HEK293 (cell line): ENCODE data around the gene GXYLT1.
A peak's percentile ranks its signal among the peaks of the same experiment; 100 is the strongest.

Source experiments
- CTCF ChIA-PET: fragments of 350-600 bp; formaldehyde crosslinking; extraction: SDS; loops from one replicate; lab custom pipeline; 2021; ENCODE audit warnings: antibody characterized with exemption; lab: Yijun Ruan, JAX
- POLR2A ChIA-PET: fragments of 300-600 bp; formaldehyde crosslinking; extraction: SDS; loops from one replicate; lab custom pipeline; 2020; ENCODE audit warnings: antibody characterized with exemption, inconsistent platforms; lab: Yijun Ruan, JAX
- H3K27ac ChIP-seq: fragments of 200-500 bp; sonication (Bioruptor generic); 2 replicates; pipeline ENCODE4 v1.5.1; 2014; ENCODE audit warnings: low read depth, low read length, control low read depth, inconsistent platforms; ENCODE audit errors: extremely low read depth
- H3K36me3 ChIP-seq, 2 experiments: fragments of 200-500 bp in 1 of 2; sonication (Bioruptor generic) in 1 of 2; 1 replicate in 1 of 2; 2 replicates in 1 of 2; pipeline ENCODE4 v1.5.1; 2014 to 2017; ENCODE audit warnings: inconsistent platforms in 2 of 2, low read length in 2 of 2; ENCODE audit not compliant: control insufficient read depth in 2 of 2, insufficient read depth in 1 of 2
- H3K4me1 ChIP-seq: fragments of 200-500 bp; sonication (Bioruptor generic); 2 replicates; pipeline ENCODE4 v1.5.1; 2014; ENCODE audit warnings: mild to moderate bottlenecking, low read length, inconsistent platforms; ENCODE audit not compliant: control insufficient read depth, insufficient read depth
- H3K4me3 ChIP-seq: 2 replicates; pipeline ENCODE4 v1.5.1; 2011; ENCODE audit warnings: low read depth, mild to moderate bottlenecking, control low read depth, low read length, moderate library complexity
- H3K9me3 ChIP-seq: fragments of 200-500 bp; sonication (Bioruptor generic); 2 replicates; pipeline ENCODE4 v1.5.1; 2014; ENCODE audit warnings: low read depth, low read length, inconsistent platforms; ENCODE audit not compliant: control insufficient read depth, insufficient read depth
- BCL11B ChIP-seq: fragments of 450-650 bp; formaldehyde crosslinking; IDR thresholded peaks from 2 replicates; pipeline ENCODE4 v1.5.1; 2016; ENCODE audit warnings: low read depth, missing biosample characterization, missing genetic modification characterization
- GFI1B ChIP-seq: fragments of 450-650 bp; formaldehyde crosslinking; IDR thresholded peaks from 2 replicates; pipeline ENCODE4 v1.5.1; 2016; ENCODE audit warnings: missing biosample characterization, missing genetic modification characterization
- KLF10 ChIP-seq: fragments of 450-650 bp; IDR thresholded peaks from 2 replicates; pipeline ENCODE4 v1.5.1; 2018; ENCODE audit warnings: missing biosample characterization, mild to moderate bottlenecking, missing genetic modification characterization
- OSR2 ChIP-seq: fragments of 450-650 bp; formaldehyde crosslinking; IDR thresholded peaks from 2 replicates; pipeline ENCODE4 v1.5.1; 2016; ENCODE audit warnings: missing biosample characterization, missing genetic modification characterization
- SP2 ChIP-seq: fragments of 450-650 bp; formaldehyde crosslinking; IDR thresholded peaks from 2 replicates; pipeline ENCODE4 v1.5.1; 2016; ENCODE audit warnings: missing biosample characterization, missing genetic modification characterization
- ZBTB21 ChIP-seq: fragments of 450-650 bp; formaldehyde crosslinking; IDR thresholded peaks from 2 replicates; pipeline ENCODE4 v1.5.1; 2017; ENCODE audit warnings: missing biosample characterization, missing genetic modification characterization
- ZNF112 ChIP-seq: fragments of 450-650 bp; formaldehyde crosslinking; IDR thresholded peaks from 2 replicates; pipeline ENCODE4 v1.5.0; 2017; ENCODE audit warnings: missing biosample characterization, missing genetic modification characterization
- ZNF146 ChIP-seq: fragments of 450-650 bp; formaldehyde crosslinking; IDR thresholded peaks from 2 replicates; pipeline ENCODE4 v1.5.1; 2016; ENCODE audit warnings: missing biosample characterization, missing genetic modification characterization
- ZNF2 ChIP-seq: fragments of 450-650 bp; formaldehyde crosslinking; IDR thresholded peaks from 2 replicates; pipeline ENCODE4 v1.5.1; 2016; ENCODE audit warnings: missing biosample characterization, missing genetic modification characterization
- ZNF239 ChIP-seq: fragments of 450-650 bp; formaldehyde crosslinking; IDR thresholded peaks from 2 replicates; pipeline ENCODE4 v1.5.1; 2016; ENCODE audit warnings: missing biosample characterization, missing genetic modification characterization
- ZNF280D ChIP-seq: fragments of 450-650 bp; formaldehyde crosslinking; IDR thresholded peaks from 2 replicates; pipeline ENCODE4 v1.5.1; 2016; ENCODE audit warnings: missing biosample characterization, missing genetic modification characterization
- ZNF350 ChIP-seq: fragments of 450-650 bp; formaldehyde crosslinking; IDR thresholded peaks from 2 replicates; pipeline ENCODE4 v1.5.0; 2017; ENCODE audit warnings: missing biosample characterization, mild to moderate bottlenecking, missing genetic modification characterization
- ZNF362 ChIP-seq: fragments of 450-650 bp; formaldehyde crosslinking; IDR thresholded peaks from 2 replicates; pipeline ENCODE4 v1.5.1; 2016; ENCODE audit warnings: missing biosample characterization, missing genetic modification characterization
- ZNF37A ChIP-seq: fragments of 450-650 bp; IDR thresholded peaks from 2 replicates; pipeline ENCODE4 v1.5.1; 2018; ENCODE audit warnings: missing biosample characterization, missing genetic modification characterization
- ZNF394 ChIP-seq: fragments of 450-650 bp; formaldehyde crosslinking; IDR thresholded peaks from 2 replicates; pipeline ENCODE4 v1.5.1; 2016; ENCODE audit warnings: missing biosample characterization, missing genetic modification characterization, mild to moderate bottlenecking, moderate library complexity, borderline replicate concordance
- ZNF501 ChIP-seq: fragments of 450-650 bp; formaldehyde crosslinking; IDR thresholded peaks from 2 replicates; pipeline ENCODE4 v1.5.1; 2016; ENCODE audit warnings: missing biosample characterization, missing genetic modification characterization
- ZNF560 ChIP-seq: fragments of 450-650 bp; formaldehyde crosslinking; IDR thresholded peaks from 2 replicates; pipeline ENCODE4 v1.5.1; 2017; ENCODE audit warnings: missing biosample characterization, missing genetic modification characterization, borderline replicate concordance
- ZNF621 ChIP-seq: fragments of 450-650 bp; formaldehyde crosslinking; IDR thresholded peaks from 2 replicates; pipeline ENCODE4 v1.5.1; 2017; ENCODE audit warnings: missing biosample characterization, missing genetic modification characterization
- ZNF629 ChIP-seq: fragments of 450-650 bp; formaldehyde crosslinking; IDR thresholded peaks from 2 replicates; pipeline ENCODE4 v1.5.1; 2017; ENCODE audit warnings: missing biosample characterization, missing genetic modification characterization
- ZNF658 ChIP-seq: fragments of 450-650 bp; formaldehyde crosslinking; IDR thresholded peaks from 2 replicates; pipeline ENCODE4; 2016; ENCODE audit warnings: missing biosample characterization, missing genetic modification characterization
- ZNF670 ChIP-seq: fragments of 450-650 bp; formaldehyde crosslinking; IDR thresholded peaks from 2 replicates; pipeline ENCODE4 v1.5.1; 2016; ENCODE audit warnings: missing biosample characterization, missing genetic modification characterization, low read depth
- ZNF747 ChIP-seq: fragments of 450-650 bp; formaldehyde crosslinking; IDR thresholded peaks from 2 replicates; pipeline ENCODE4 v1.5.1; 2016; ENCODE audit warnings: missing biosample characterization, missing genetic modification characterization
- ZNF76 ChIP-seq: fragments of 450-650 bp; formaldehyde crosslinking; IDR thresholded peaks from 2 replicates; pipeline ENCODE4; 2016; ENCODE audit warnings: low read depth, missing biosample characterization, missing genetic modification characterization, borderline replicate concordance
- ZNF776 ChIP-seq: fragments of 450-650 bp; formaldehyde crosslinking; IDR thresholded peaks from 2 replicates; pipeline ENCODE4 v1.5.0; 2017; ENCODE audit warnings: missing biosample characterization, missing genetic modification characterization, borderline replicate concordance
- ZNF843 ChIP-seq: fragments of 450-650 bp; formaldehyde crosslinking; IDR thresholded peaks from 2 replicates; pipeline ENCODE4 v1.5.1; 2016; ENCODE audit warnings: missing biosample characterization, missing genetic modification characterization
- ZXDB ChIP-seq: fragments of 450-650 bp; formaldehyde crosslinking; IDR thresholded peaks from 2 replicates; pipeline ENCODE4 v1.5.1; 2016; ENCODE audit warnings: missing biosample characterization, missing genetic modification characterization

The GXYLT1 gene

GRCh38 chr12:42140901-42141300 is 3.8 kb downstream of the GXYLT1 start (continued):
- no peak for TF ChIP-seq ZNF843 (tag by site-specific recombination)
- TF ChIP-seq ZNF658 (tag by site-specific recombination), result no peak
- TF ChIP-seq KLF10 (tag by site-specific recombination), result no peak
- TF ChIP-seq BCL11B (tag by site-specific recombination), result no peak
- TF ChIP-seq ZNF76 (tag by site-specific recombination), result no peak
- no peak for TF ChIP-seq ZNF112 (tag by site-specific recombination)
- TF ChIP-seq ZNF362, result no peak
- no peak for TF ChIP-seq ZNF394
- TF ChIP-seq ZNF37A (tag by site-specific recombination), result no peak
- TF ChIP-seq ZNF280D (tag by site-specific recombination), result no peak
- TF ChIP-seq ZBTB21 (tag by site-specific recombination), result no peak
- TF ChIP-seq ZNF350, result no peak
- no peak for TF ChIP-seq ZNF776 (tag by site-specific recombination)
- no peak for TF ChIP-seq ZXDB (tag by site-specific recombination)
- 0 out of 2 replicates have a peak, but pooled peaks have one; percentile 21 for TF ChIP-seq SP2 (tag by site-specific recombination)
- TF ChIP-seq GFI1B (tag by site-specific recombination), result 0 out of 2 replicates have a peak, but pooled peaks have one; percentile 36

GRCh38 chr12:42135259-42135814 is 9.3 kb downstream of the GXYLT1 start:
- ChIA-PET POLR2A (interaction anchor here (1.4 kb wide), 1 partner anchor 9 kb away, joined by 3 read pairs; the partner anchor contains the start of gene GXYLT1), CTCF (interaction anchor here (0.6 kb wide), 1 partner anchor 178 kb away, joined by 3 read pairs; no protein-coding TSS in a partner anchor)
- no peak overlapping the region for H3K27ac ChIP-seq
- H3K4me3 ChIP-seq, result no peak overlapping the region
- H3K4me1 ChIP-seq, result peaks cover 9% of the 10 kb centered on the region
- TF ChIP-seq ZNF621 (tag by site-specific recombination) (no peak), ZNF146 (tag by site-specific recombination) (0 out of 2 replicates have a peak, but pooled peaks have one; percentile 41)
- no peaks in the 10 kb centered on the region for H3K9me3 ChIP-seq
- no peaks in the 10 kb centered on the region for H3K36me3 ChIP-seq

GRCh38 chr12:42130672-42131402 is 13.8 kb downstream of the GXYLT1 start:
- ChIA-PET CTCF (interaction anchor here (0.9 to 1.8 kb wide), 4 partner anchors 108 to 1207 kb away, joined by 3 to 8 read pairs (median 4); no protein-coding TSS in a partner anchor), POLR2A (no interaction called here)
- Histone ChIP-seq H3K4me1 (peaks cover 11% of the 10 kb centered on the region), H3K9me3 (no peaks in the 10 kb centered on the region), H3K36me3 (no peaks in the 10 kb centered on the region; a peak in 1 of 3 replicates), H3K4me3 (no peak overlapping the region), H3K27ac (no peak overlapping the region)
- TF ChIP-seq ZNF629 (peak; percentile 78), ZNF747 (tag by site-specific recombination) (no peak), ZNF501 (no peak), OSR2 (tag by site-specific recombination) (peak; percentile 57), GFI1B (tag by site-specific recombination) (0 out of 2 replicates have a peak, but pooled peaks have one; percentile 40), ZNF362 (peak; percentile 78; the same call in 1 of the 2 replicates), ZNF2 (tag by site-specific recombination) (0 out of 2 replicates have a peak, but pooled peaks have one; percentile 20), ZNF670 (tag by site-specific recombination) (no peak), ZNF239 (tag by site-specific recombination) (no peak), ZNF560 (tag by site-specific recombination) (no peak)
